SK-N-SH (cell line): ENCODE data around the gene SYNC. TPM values are rescaled to one million over a fixed set of nuclear protein-coding genes. Genes with fewer than 3 reads are reported as not detected.

Experiments
- CTCF ChIA-PET: fragments of 300-600, 350-600 bp; formaldehyde crosslinking; extraction: SDS; loops from one replicate; lab custom pipeline; 2021; lab: Yijun Ruan, JAX
- POLR2A ChIA-PET: fragments of 350-600 bp; sonication (Branson Sonifier 250); formaldehyde crosslinking; extraction: SDS; loops from one replicate; lab custom pipeline; 2020; ENCODE audit warnings: antibody characterized with exemption, inconsistent platforms; lab: Yijun Ruan, JAX
- DNase-seq: peaks from one replicate; pipeline ENCODE4 v3.0.0; 2012
- H2AFZ ChIP-seq: fragments of 200-600 bp; sonication (generic); 2 replicates; pipeline ENCODE4 v1.8.1; 2016; ENCODE audit warnings: antibody characterized with exemption, mild to moderate bottlenecking, low read depth
- H3F3A ChIP-seq: fragments of 200-600 bp; sonication (generic); replicated peaks from 2 replicates; pipeline ENCODE3; 2016; ENCODE audit warnings: antibody characterized with exemption, mild to moderate bottlenecking; ENCODE audit not compliant: insufficient read depth
- H3K27ac ChIP-seq, 2 experiments: fragments of 200-500 bp in 1 of 2; fragments of 200-600 bp in 1 of 2; sonication (Bioruptor generic) in 1 of 2; sonication (generic), shearing (Covaris generic) in 1 of 2; 2 replicates each; pipeline versions ENCODE4 v1.5.1 to v1.6.1; 2014 to 2016; ENCODE audit warnings: low read depth in 2 of 2, inconsistent platforms in 1 of 2, low read length in 1 of 2, mild to moderate bottlenecking in 1 of 2, mixed read lengths in 1 of 2
- H3K27me3 ChIP-seq: fragments of 200-600 bp; sonication (generic), shearing (Covaris generic); 2 replicates; pipeline ENCODE4 v1.6.1; 2016; ENCODE audit warnings: mixed run types; ENCODE audit not compliant: insufficient read depth
- H3K36me3 ChIP-seq, 2 experiments: fragments of 200-500 bp in 1 of 2; fragments of 200-600 bp in 1 of 2; sonication (Bioruptor generic) in 1 of 2; sonication (generic) in 1 of 2; replicated peaks in 1 of 2; 2 replicates each; pipeline versions ENCODE3 to v1.5.1; 2014 to 2016; ENCODE audit warnings: low read length in 1 of 2, mild to moderate bottlenecking in 1 of 2; ENCODE audit not compliant: insufficient read depth in 2 of 2, control insufficient read depth in 1 of 2
- H3K4me1 ChIP-seq, 2 experiments: fragments of 200-500 bp in 1 of 2; fragments of 200-600 bp in 1 of 2; sonication (Bioruptor generic) in 1 of 2; sonication (generic), shearing (Covaris generic) in 1 of 2; 2 replicates each; pipeline versions ENCODE4 v1.5.1 to v1.6.1; 2014 to 2016; ENCODE audit warnings: low read depth in 1 of 2, low read length in 1 of 2, mixed run types in 1 of 2; ENCODE audit not compliant: insufficient read depth in 2 of 2, control insufficient read depth in 1 of 2
- H3K4me2 ChIP-seq: fragments of 200-600 bp; sonication (generic), shearing (Covaris generic); 2 replicates; pipeline ENCODE4 v1.6.1; 2017; ENCODE audit warnings: mixed run types
- H3K4me3 ChIP-seq, 2 experiments: fragments of 200-500 bp in 1 of 2; fragments of 200-600 bp in 1 of 2; sonication (Bioruptor generic) in 1 of 2; sonication (generic), shearing (Covaris generic) in 1 of 2; 2 replicates each; pipeline versions ENCODE4 v1.5.1 to v1.8.1; 2014 to 2016; ENCODE audit warnings: low read depth in 2 of 2, inconsistent platforms in 1 of 2, low read length in 1 of 2, mild to moderate bottlenecking in 1 of 2, mixed read lengths in 1 of 2, moderate library complexity in 1 of 2
- H3K79me2 ChIP-seq: fragments of 200-600 bp; sonication (generic); 2 replicates; pipeline ENCODE4 v1.8.1; 2017; ENCODE audit warnings: mild to moderate bottlenecking; ENCODE audit not compliant: insufficient read depth
- H3K9ac ChIP-seq: fragments of 200-600 bp; sonication (generic); 2 replicates; pipeline ENCODE4 v1.6.1; 2017; ENCODE audit warnings: mixed run types
- H3K9me2 ChIP-seq: fragments of 200-600 bp; sonication (generic); 2 replicates; pipeline ENCODE4 v1.6.1; 2017; ENCODE audit warnings: mixed run types
- H3K9me3 ChIP-seq: fragments of 200-600 bp; sonication (generic); 2 replicates; pipeline ENCODE4 v1.6.1; 2017; ENCODE audit warnings: mixed run types, mild to moderate bottlenecking, moderate library complexity
- H4K20me1 ChIP-seq: fragments of 200-600 bp; sonication (generic); 2 replicates; pipeline ENCODE4 v1.6.1; 2017; ENCODE audit warnings: mild to moderate bottlenecking, mixed run types; ENCODE audit not compliant: insufficient read depth
- CTCF ChIP-seq: fragments of 200-600 bp; sonication (generic); IDR thresholded peaks from 2 replicates; pipeline ENCODE4 v1.6.1; 2017; ENCODE audit warnings: antibody characterized with exemption, mild to moderate bottlenecking, moderate library complexity
- ELF1 ChIP-seq: IDR thresholded peaks from 2 replicates; pipeline ENCODE4 v1.4.0; 2012
- FOSL2 ChIP-seq: IDR thresholded peaks from 2 replicates; pipeline ENCODE4 v1.4.0; 2012; ENCODE audit warnings: low read depth, mild to moderate bottlenecking, moderate library complexity, borderline replicate concordance
- FOXJ3 ChIP-seq: sonication (generic); formaldehyde crosslinking; IDR thresholded peaks from 2 replicates; pipeline ENCODE4 v1.5.1; 2020; ENCODE audit warnings: mild to moderate bottlenecking, missing genetic modification reagents
- FOXM1 ChIP-seq: IDR thresholded peaks from 2 replicates; pipeline ENCODE4 v1.4.0; 2012; ENCODE audit warnings: low read depth, mild to moderate bottlenecking
- GATA2 ChIP-seq: sonication (generic); formaldehyde crosslinking; IDR thresholded peaks from 2 replicates; pipeline ENCODE4 v1.5.0; 2020; ENCODE audit warnings: mild to moderate bottlenecking, missing genetic modification reagents
- MAX ChIP-seq: IDR thresholded peaks from 2 replicates; pipeline ENCODE4 v1.4.0; 2012; ENCODE audit warnings: low read depth
- MEF2A ChIP-seq: IDR thresholded peaks from 2 replicates; pipeline ENCODE4 v1.4.0; 2012; ENCODE audit warnings: low read depth, borderline replicate concordance
- NRF1 ChIP-seq: IDR thresholded peaks from 2 replicates; pipeline ENCODE4 v1.6.1; 2012; ENCODE audit warnings: low read depth, mild to moderate bottlenecking, low read length
- PBX3 ChIP-seq: IDR thresholded peaks from 2 replicates; pipeline ENCODE4; 2012
- RCOR1 ChIP-seq: fragments of 150-350 bp; IDR thresholded peaks from 2 replicates; pipeline ENCODE4 v1.6.1; 2017; ENCODE audit warnings: antibody characterized with exemption, low read length
- REST ChIP-seq: IDR thresholded peaks from 2 replicates; pipeline ENCODE4 v1.6.1; 2012; ENCODE audit warnings: mild to moderate bottlenecking, low read depth, low read length, moderate library complexity
- RFX5 ChIP-seq: IDR thresholded peaks from 2 replicates; pipeline ENCODE4 v1.6.1; 2012; ENCODE audit warnings: mild to moderate bottlenecking, improper control_type of control experiment, low read length
- RXRA ChIP-seq: IDR thresholded peaks from 2 replicates; pipeline ENCODE4 v1.4.0; 2012; ENCODE audit warnings: low read depth, mild to moderate bottlenecking, borderline replicate concordance
- SIN3A ChIP-seq: IDR thresholded peaks from 2 replicates; pipeline ENCODE4 v1.6.1; 2012; ENCODE audit warnings: low read depth, mild to moderate bottlenecking, low read length, moderate library complexity, borderline replicate concordance
- TEAD4 ChIP-seq: IDR thresholded peaks from 2 replicates; pipeline ENCODE4 v1.4.0; 2012; ENCODE audit warnings: mild to moderate bottlenecking, borderline replicate concordance; ENCODE audit not compliant: insufficient read depth
- USF1 ChIP-seq: IDR thresholded peaks from 2 replicates; pipeline ENCODE4 v1.4.0; 2012; ENCODE audit warnings: low read depth, borderline replicate concordance
- USF2 ChIP-seq: fragments of 150-350 bp; IDR thresholded peaks from 2 replicates; pipeline ENCODE4 v1.6.1; 2017; ENCODE audit warnings: antibody characterized with exemption, low read length, low read depth, borderline replicate concordance
- ZBTB33 ChIP-seq: IDR thresholded peaks from 2 replicates; pipeline ENCODE4 v1.4.0; 2012; ENCODE audit warnings: low read depth, borderline replicate concordance
- WGBS: methylation state at CpG from one replicate; pipeline ENCODE4 v1.1.6; 2017; ENCODE audit warnings: low lambda C conversion rate; 5-methylcytosine and 5-hydroxymethylcytosine counted together
- polyA plus RNA-seq, 3 experiments: library from polyadenylated mRNA; depleted of rRNA; stranded (reverse); fragments of >200 nt; gene quantifications; 2 replicates each; pipeline ENCODE4 v1.2.3, GENCODE V29; 2012

SYNC gene
- polyA plus RNA-seq, 1 of the 3 experiments (the other 2 are of a cell fraction) = 25.6 TPM

GRCh38 chr1:32696041-32696440, 6.5 kb downstream of the SYNC start:
- POLR2A ChIA-PET = no interaction called here
- DNase-seq = no peak
- H3K27me3 ChIP-seq = no peaks in the 10 kb centered on the region
- H3K9me3 ChIP-seq = no peaks in the 10 kb centered on the region
- no peaks in the 10 kb centered on the region for H3K9me2 ChIP-seq
- CTCF ChIA-PET = no interaction called here
- H3K79me2 ChIP-seq = peaks cover 50% of the 10 kb centered on the region; the same call in 1 of the 2 replicates
- no peaks in the 10 kb centered on the region; a peak in 1 of 4 replicates for H3K4me1 ChIP-seq
- no peaks in the 10 kb centered on the region for H4K20me1 ChIP-seq
- H2AFZ ChIP-seq = no peak overlapping the region
- peaks cover 0 to 7% of the 10 kb centered on the region in 2 experiments for H3K36me3 ChIP-seq
- WGBS = 93% methylated on average over 9 of the region's 9 CpGs
- no peak for TF ChIP-seq RXRA
- no peak for TF ChIP-seq USF1
- TF ChIP-seq CTCF = no peak
- TF ChIP-seq REST = no peak
- no peak for TF ChIP-seq PBX3
- no peak for TF ChIP-seq MAX
- no peak for TF ChIP-seq USF2
- no peak for TF ChIP-seq RFX5
- TF ChIP-seq SIN3A = no peak
- TF ChIP-seq GATA2 (CRISPR knock-in tag) = no peak
- no peak for TF ChIP-seq MEF2A
- no peak for TF ChIP-seq FOSL2
- no peak for TF ChIP-seq RCOR1
- TF ChIP-seq TEAD4 = no peak
- no peak for TF ChIP-seq ZBTB33
- no peak for TF ChIP-seq NRF1
- TF ChIP-seq ELF1 = no peak
- no peak for TF ChIP-seq FOXM1
- no peak for TF ChIP-seq FOXJ3
- H3F3A ChIP-seq = no peaks in the 10 kb centered on the region
- H3K9ac ChIP-seq = no peak overlapping the region
- H3K4me3 ChIP-seq = no peak overlapping the region
- no peak overlapping the region for H3K4me2 ChIP-seq
- no peak overlapping the region for H3K27ac ChIP-seq
